ENCODE results near the gene AGR2. TPM values are rescaled to one million over a fixed set of nuclear protein-coding genes. Genes with fewer than 3 reads are reported as not detected.

The AGR2 gene
- total RNA-seq, 2 donors from 2014 or later = 1,572 to 2,751 TPM

DNA sequence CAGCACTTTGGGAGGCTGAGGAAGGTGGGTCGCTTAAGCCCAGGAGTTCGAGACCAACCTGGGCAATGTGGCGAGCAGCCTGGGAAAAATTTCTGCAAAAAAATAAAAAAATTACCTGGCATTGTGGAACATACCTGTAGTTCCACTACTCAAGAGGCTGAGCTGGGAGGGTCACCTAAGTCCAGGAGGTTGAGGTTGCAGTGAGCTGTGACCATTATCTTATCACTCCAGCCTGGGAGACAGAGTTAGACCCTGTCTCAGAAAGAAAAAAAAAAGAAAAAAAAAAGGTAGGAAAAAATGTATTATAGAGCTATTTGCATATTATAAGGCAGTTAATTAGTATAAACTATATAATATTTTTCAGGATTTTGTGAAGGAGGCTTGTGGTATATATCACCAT lies 62.3 kb downstream of the AGR2 start:
- no peaks in the 10 kb centered on the region for H3K36me3 ChIP-seq
- H3K27ac ChIP-seq = no peak overlapping the region
- no peaks in the 10 kb centered on the region for H3K4me1 ChIP-seq
- TF ChIP-seq CTCF (IDR thresholded peaks at IDR 0.05) = no peak
- intact Hi-C loops (cut with DNase I) = no loop called here
- no peak overlapping the region for H3K4me3 ChIP-seq
- no peak for DNase-seq
- H3K9me3 ChIP-seq = no peaks in the 10 kb centered on the region
- H3K9ac ChIP-seq (ENCODE audit: low read depth in 2 of 2, low read length in 2 of 2) = no peak overlapping the region
- H3K27me3 ChIP-seq = no peaks in the 10 kb centered on the region

Other genes starting within 250 kb of the AGR2 start
- 10 to 100 TPM; 17.8 to 31.4 TPM for gene ANKMY2, start 159.2 kb downstream of the AGR2 start, total RNA-seq
- 10 to 100 TPM; 56.1 to 73.8 TPM for gene BZW2, start 158.8 kb downstream of the AGR2 start, total RNA-seq
- gene TSPAN13, start 51.2 kb downstream of the AGR2 start, total RNA-seq = 100 to 1,000 TPM; 151 to 156 TPM
- gene AGR3, start 77.0 kb upstream of the AGR2 start, total RNA-seq = 100 to 1,000 TPM; 144 to 197 TPM